Embryonic facial prominence (tissue), 1 donor: ENCODE results near the gene RAP1GAP.
A peak's percentile ranks its signal among the peaks of the same experiment; 100 is the strongest.

Experiments
- DNase-seq: peaks from one replicate; pipeline ENCODE4 v3.0.0-alpha.2; 2016; ENCODE audit errors: extremely low spot score

RAP1GAP gene

GRCh38 chr1:21610027-21610426, 59.1 kb downstream of the RAP1GAP start:
- DNase-seq = no peak

- DNase-seq = no peak
Observed at GRCh38 chr1:21608798-21609197, 60.4 kb downstream of the RAP1GAP start.

- DNase-seq = peak; percentile 16
Observed at GRCh38 chr1:21607549-21608529, 61.3 kb downstream of the RAP1GAP start.

GRCh38 chr1:21605964-21606705, 63.0 kb downstream of the RAP1GAP start:
- no peak for DNase-seq

GRCh38 chr1:21605012-21605715, 64.0 kb downstream of the RAP1GAP start:
- DNase-seq = no peak

GRCh38 chr1:21604208-21604957, 64.8 kb downstream of the RAP1GAP start:
- DNase-seq = no peak

GRCh38 chr1:21603177-21604138, 65.7 kb downstream of the RAP1GAP start:
- no peak for DNase-seq

- no peak for DNase-seq
Observed at GRCh38 chr1:21601278-21602048, 67.7 kb downstream of the RAP1GAP start.

- no peak for DNase-seq
Observed at GRCh38 chr1:21599402-21599801, 69.8 kb downstream of the RAP1GAP start.

- DNase-seq = no peak
Observed at GRCh38 chr1:21598904-21599303, 70.3 kb downstream of the RAP1GAP start.

- DNase-seq = no peak
Observed at GRCh38 chr1:21598417-21598816, 70.7 kb downstream of the RAP1GAP start.

- DNase-seq = no peak
Observed at GRCh38 chr1:21597753-21598152, 71.4 kb downstream of the RAP1GAP start.

- DNase-seq = no peak
Observed at GRCh38 chr1:21596628-21597027, 72.5 kb downstream of the RAP1GAP start.

- no peak for DNase-seq
Observed at GRCh38 chr1:21596174-21596573, 73.0 kb downstream of the RAP1GAP start.

GRCh38 chr1:21594935-21595897, 73.9 kb downstream of the RAP1GAP start:
- DNase-seq = no peak

- no peak for DNase-seq
Observed at GRCh38 chr1:21594501-21594900, 74.7 kb downstream of the RAP1GAP start.

- no peak for DNase-seq
Observed at GRCh38 chr1:21593231-21593630, 75.9 kb downstream of the RAP1GAP start.
